Measurements from ENCODE around the gene LBHD2.

GRCh38 chr14:103067231-103067954 is 16.6 kb upstream of the LBHD2 start:
- TF ChIP-seq CTCF (IDR thresholded peaks at IDR 0.05; ENCODE audit: insufficient read depth, low read length, poor library complexity, severe bottlenecking): no peak
- TF ChIP-seq EZH2phosphoT487 (conservative IDR thresholded peaks at IDR 0.05; ENCODE audit: low read length): no peak
